Mucosa of descending colon (tissue), 3 donors: ENCODE results near the gene SMIM23. TPM values are rescaled to one million over a fixed set of nuclear protein-coding genes. Genes with fewer than 3 reads are reported as not detected.
"Not testable (repeated sequence)": the region's sequence is repeated elsewhere in the genome, so short reads cannot be mapped to it uniquely, and the experiment has no call there.

Experiments
- ATAC-seq: fragments of 200-7000 bp; cut with Tn5 transposase; one replicate; pipeline ENCODE4 v1.9.1; 2020; ENCODE audit warnings: mild to moderate bottlenecking, moderate library complexity
- DNase-seq, 3 donors: peaks; one replicate each; pipeline ENCODE4 v3.0.0-alpha.2; 2020
- H3K36me3 ChIP-seq: fragments of 200-600 bp; one replicate; pipeline ENCODE4 v1.8.0; 2021; ENCODE audit warnings: low read depth, mild to moderate bottlenecking
- H3K4me1 ChIP-seq: fragments of 200-600 bp; one replicate; pipeline ENCODE4 v1.8.0; 2021; ENCODE audit warnings: low read depth, mild to moderate bottlenecking
- H3K4me3 ChIP-seq: fragments of 200-600 bp; one replicate; pipeline ENCODE4 v1.8.0; 2021; ENCODE audit warnings: mild to moderate bottlenecking
- H3K9me3 ChIP-seq: fragments of 200-600 bp; one replicate; pipeline ENCODE4 v1.8.0; 2021; ENCODE audit warnings: mild to moderate bottlenecking
- CTCF ChIP-seq: fragments of 200-600 bp; IDR thresholded peaks from one replicate; pipeline ENCODE4 v1.8.0; 2022; ENCODE audit warnings: antibody characterized with exemption, mild to moderate bottlenecking
- intact Hi-C, 2 donors: fragments of 100-400 bp; cut with DNase I in 1 of 2; cut with micrococcal nuclease in 1 of 2; formaldehyde crosslinking; loops; one replicate each; pipeline versions ENCODE4 v1.11.0 to v1.11.1; 2022; cut with DNase I, micrococcal nuclease
- total RNA-seq, 3 donors: library from RNA; stranded (reverse); fragmentation: NEBNext Ultra II Directional in 2 of 3; extraction: Animal tissue kit (Norgen Biotek cat#: 25700) in 2 of 3; gene quantifications; one replicate each; pipeline versions ENCODE4 v1.2.1 to v1.2.4, GENCODE V29; 2021 to 2023
- donor health status: DM: no; HTN: no; CAD: no; lungs with moderate emphysema.
- donor health status: DM: no; HTN: no; CAD: no.
- donor health status: DM: no; HTN: yes; CAD: no.

SMIM23 gene
- total RNA-seq, 3 donors from 2014 or later = not detected

- ATAC-seq (no peak), DNase-seq (no peak)
- intact Hi-C loops = no loop called here
- H3K4me3 ChIP-seq = no peak overlapping the region
- H3K4me1 ChIP-seq = no peaks in the 10 kb centered on the region
- TF ChIP-seq CTCF = no peak
- no peaks in the 10 kb centered on the region for H3K36me3 ChIP-seq
- H3K9me3 ChIP-seq = no peaks in the 10 kb centered on the region
These were observed 12.5 kb upstream of the SMIM23 start for GRCh38 chr5:171773106-171773505.

- ATAC-seq (peak; percentile 25), DNase-seq (no peak)
- no peaks in the 10 kb centered on the region for H3K9me3 ChIP-seq
- no peak for TF ChIP-seq CTCF
- no peaks in the 10 kb centered on the region for H3K4me1 ChIP-seq
- no peak overlapping the region for H3K4me3 ChIP-seq
- no peaks in the 10 kb centered on the region for H3K36me3 ChIP-seq
- intact Hi-C loops = no loop called here
These were observed 11.2 kb upstream of the SMIM23 start for GRCh38 chr5:171774418-171774817.

GRCh38 chr5:171776213-171776612, 9.4 kb upstream of the SMIM23 start:
- no peak for TF ChIP-seq CTCF
- no peaks in the 10 kb centered on the region for H3K4me1 ChIP-seq
- H3K9me3 ChIP-seq = no peaks in the 10 kb centered on the region
- no peak overlapping the region for H3K4me3 ChIP-seq
- intact Hi-C loops = no loop called here
- no peak for DNase-seq
- ATAC-seq = no peak
- no peaks in the 10 kb centered on the region for H3K36me3 ChIP-seq

GRCh38 chr5:171776770-171777759, 8.6 kb upstream of the SMIM23 start:
- ATAC-seq (no peak), DNase-seq (no peak)
- TF ChIP-seq CTCF = no peak
- Histone ChIP-seq H3K4me1 (no peaks in the 10 kb centered on the region), H3K4me3 (no peak overlapping the region), H3K36me3 (no peaks in the 10 kb centered on the region), H3K9me3 (no peaks in the 10 kb centered on the region)
- intact Hi-C loops = no loop called here

GRCh38 chr5:171781744-171782143, 3.9 kb upstream of the SMIM23 start:
- intact Hi-C loops, H3K4me1 ChIP-seq, H3K9me3 ChIP-seq, H3K36me3 ChIP-seq, H3K4me3 ChIP-seq, DNase-seq, ATAC-seq: not testable (repeated sequence)

- no peak for DNase-seq
- Histone ChIP-seq H3K36me3 (no peaks in the 10 kb centered on the region), H3K4me1 (no peaks in the 10 kb centered on the region), H3K4me3 (no peak overlapping the region), H3K9me3 (no peaks in the 10 kb centered on the region)
- no peak for TF ChIP-seq CTCF
- intact Hi-C loops = no loop called here
- no peak for ATAC-seq
These were observed 3.2 kb upstream of the SMIM23 start for GRCh38 chr5:171782332-171782966.
